Esophagus muscularis mucosa (tissue), 3 donors: Measurements from ENCODE around the gene KRT39.

ENCODE experiments used
- CTCF ChIP-seq, 3 experiments: fragments of 200-600 bp in 2 of 3; fragments of 450-650 bp in 1 of 3; sonication (generic) in 2 of 3; IDR thresholded peaks; one replicate each; pipeline ENCODE4 v1.5.1; 2017 to 2019; ENCODE audit warnings: antibody characterized with exemption in 3 of 3, mild to moderate bottlenecking in 2 of 3, moderate library complexity in 1 of 3
- POLR2A ChIP-seq: fragments of 450-650 bp; IDR thresholded peaks from one replicate; pipeline ENCODE4 v1.6.1; 2017; ENCODE audit warnings: antibody characterized with exemption, moderate library complexity, mild to moderate bottlenecking, low read depth

GRCh38 chr17:40947929-40948328, 18.8 kb downstream of the KRT39 start:
- TF ChIP-seq CTCF (IDR thresholded peaks at IDR 0.05) (no peak), POLR2A (no peak)
